Measurements from ENCODE around the gene ATP1A4.

GRCh38 chr1:160121388-160121787 lies 30.0 kb upstream of the ATP1A4 start:
- TF ChIP-seq CTCF (IDR thresholded peaks at IDR 0.05) (no peak), POLR2A (IDR thresholded peaks at IDR 0.05) (no peak)

Data from uterus (tissue), 2 donors.